Eye (tissue), 1 donor: ENCODE data around the gene RBP3.

Source experiments
- DNase-seq: peaks from one replicate; pipeline ENCODE4 v3.0.0-alpha.2; 2015

RBP3 gene

GRCh38 chr10:47359626-47360418, 11.7 kb downstream of the RBP3 start:
- no peak for DNase-seq

- DNase-seq = no peak
Measured at GRCh38 chr10:47360419-47361040, 12.4 kb downstream of the RBP3 start.

- peak; percentile 78 for DNase-seq
Measured at GRCh38 chr10:47361293-47361692, 13.1 kb downstream of the RBP3 start.

- DNase-seq = no peak
Measured at GRCh38 chr10:47362199-47362598, 14.0 kb downstream of the RBP3 start.

- DNase-seq = no peak
Measured at GRCh38 chr10:47363781-47364180, 15.6 kb downstream of the RBP3 start.

GRCh38 chr10:47364366-47364765, 16.2 kb downstream of the RBP3 start:
- DNase-seq = no peak

GRCh38 chr10:47364911-47365310, 16.7 kb downstream of the RBP3 start:
- DNase-seq = no peak

GRCh38 chr10:47365431-47366180, 17.4 kb downstream of the RBP3 start:
- DNase-seq = no peak

- no peak for DNase-seq
Measured at GRCh38 chr10:47366181-47366631, 18.0 kb downstream of the RBP3 start.

- no peak for DNase-seq
Measured at GRCh38 chr10:47366731-47367460, 18.7 kb downstream of the RBP3 start.

- no peak for DNase-seq
Measured at GRCh38 chr10:47367646-47368045, 19.5 kb downstream of the RBP3 start.

- DNase-seq = no peak
Measured at GRCh38 chr10:47368431-47369180, 20.4 kb downstream of the RBP3 start.

GRCh38 chr10:47369251-47369894, 21.2 kb downstream of the RBP3 start:
- no peak for DNase-seq

- no peak for DNase-seq
Measured at GRCh38 chr10:47370015-47370767, 22.0 kb downstream of the RBP3 start.

GRCh38 chr10:47370878-47371277, 22.7 kb downstream of the RBP3 start:
- DNase-seq = no peak

- no peak for DNase-seq
Measured at GRCh38 chr10:47371629-47372485, 23.7 kb downstream of the RBP3 start.

- DNase-seq = no peak
Measured at GRCh38 chr10:47372726-47373125, 24.6 kb downstream of the RBP3 start.

- DNase-seq = no peak
Measured at GRCh38 chr10:47374611-47375536, 26.7 kb downstream of the RBP3 start.
